Dedifferentiated amniotic fluid mesenchymal stem cell (primary cell): Measurements from ENCODE around the gene PRKAB1.
"Not testable (repeated sequence)": the region's sequence is repeated elsewhere in the genome, so short reads cannot be mapped to it uniquely, and the experiment has no call there.

Source experiments
- DNase-seq: peaks from one replicate; pipeline ENCODE4 v3.0.0-alpha.2; 2016; ENCODE audit errors: extremely low spot score

The PRKAB1 gene

DNA sequence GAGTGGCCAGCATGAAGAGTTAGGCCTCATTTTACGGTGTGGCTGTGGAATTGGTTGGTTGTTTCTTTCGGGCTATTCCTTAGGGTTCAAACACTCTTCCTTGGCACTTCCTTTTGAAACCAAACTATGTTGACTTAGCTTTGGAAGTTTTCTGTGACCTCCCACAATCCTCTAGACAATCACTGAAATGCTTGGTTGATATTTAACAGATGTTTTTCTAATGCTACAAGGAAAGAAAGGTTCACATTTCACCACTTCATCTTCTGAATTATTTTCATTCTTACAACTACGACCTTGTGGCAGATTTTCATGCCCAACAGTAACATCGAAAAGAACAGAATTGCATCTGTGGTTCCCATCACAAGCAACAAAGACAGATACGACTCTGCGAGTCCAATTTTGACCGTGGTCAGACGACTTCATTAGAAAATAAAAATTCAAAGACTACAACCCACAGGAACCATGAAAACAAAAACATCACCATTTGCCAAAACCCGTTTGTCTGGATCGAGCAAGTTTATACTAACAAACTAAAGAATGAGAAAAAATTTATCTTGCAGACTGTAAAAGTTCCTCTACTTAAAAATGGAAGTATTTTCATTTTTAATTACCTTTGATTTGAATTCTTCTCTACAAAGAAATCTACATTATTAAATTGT is 16.9 kb downstream of the PRKAB1 start:
- DNase-seq, result no peak

DNA sequence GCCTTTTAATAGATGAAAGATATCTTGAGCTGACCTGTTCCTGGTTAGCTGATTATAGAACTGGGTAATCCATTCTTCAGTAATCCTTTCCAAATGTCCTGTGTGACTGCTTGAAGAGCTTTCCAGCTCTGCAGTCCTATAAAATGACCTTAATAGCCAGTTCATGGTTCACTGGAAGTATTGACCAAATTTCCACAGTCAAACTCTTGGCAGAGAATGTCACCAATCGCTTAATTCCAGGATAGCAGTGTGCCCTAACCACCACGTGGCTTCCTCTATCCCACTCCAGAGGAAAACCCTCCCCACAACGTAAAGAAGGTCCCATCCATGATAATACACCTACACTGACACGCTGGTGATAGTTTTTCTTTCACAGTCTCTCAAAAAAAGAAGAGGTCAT is 17.4 kb downstream of the PRKAB1 start:
- DNase-seq, result no peak

DNA sequence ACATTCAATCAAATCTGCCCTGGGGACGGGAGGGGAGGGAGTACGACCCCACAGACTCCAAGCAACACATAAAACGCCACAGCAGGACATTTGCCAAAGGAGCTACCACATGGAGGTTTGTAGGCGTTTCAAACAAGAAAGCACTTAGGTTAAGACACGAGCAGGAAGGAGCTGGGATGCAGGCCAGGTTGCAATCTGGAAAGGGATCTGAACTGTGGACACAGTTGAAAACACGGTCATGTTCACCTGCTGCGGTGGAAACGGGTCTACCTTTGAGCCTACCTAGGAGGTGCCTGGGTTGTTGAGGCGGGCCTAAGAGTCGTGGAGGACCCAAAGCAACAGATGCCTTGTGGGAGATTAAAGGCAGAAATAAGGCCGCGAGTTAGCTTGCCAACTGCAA is 18.4 kb downstream of the PRKAB1 start:
- DNase-seq, result no peak

DNA sequence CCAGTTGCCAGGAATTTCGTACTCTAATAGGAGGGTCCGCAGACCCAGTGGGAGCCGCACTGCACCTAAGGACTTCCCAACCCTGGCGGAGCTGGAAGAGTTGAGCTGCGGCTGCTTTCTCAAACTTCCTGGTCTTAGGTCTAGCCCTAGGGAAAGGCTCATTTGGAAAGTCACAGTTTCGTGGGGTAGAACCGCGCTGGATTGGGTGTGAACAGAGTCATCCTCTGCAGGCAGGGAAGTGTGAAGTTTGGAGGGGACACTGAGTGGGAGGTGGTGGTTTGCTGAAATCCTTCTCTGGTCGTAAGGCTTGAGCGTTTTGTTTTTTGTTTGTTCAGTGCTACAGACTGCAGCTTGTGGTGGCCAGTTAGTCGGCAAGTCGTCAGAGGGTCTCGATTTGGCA is 18.8 kb downstream of the PRKAB1 start:
- no peak for DNase-seq

DNA sequence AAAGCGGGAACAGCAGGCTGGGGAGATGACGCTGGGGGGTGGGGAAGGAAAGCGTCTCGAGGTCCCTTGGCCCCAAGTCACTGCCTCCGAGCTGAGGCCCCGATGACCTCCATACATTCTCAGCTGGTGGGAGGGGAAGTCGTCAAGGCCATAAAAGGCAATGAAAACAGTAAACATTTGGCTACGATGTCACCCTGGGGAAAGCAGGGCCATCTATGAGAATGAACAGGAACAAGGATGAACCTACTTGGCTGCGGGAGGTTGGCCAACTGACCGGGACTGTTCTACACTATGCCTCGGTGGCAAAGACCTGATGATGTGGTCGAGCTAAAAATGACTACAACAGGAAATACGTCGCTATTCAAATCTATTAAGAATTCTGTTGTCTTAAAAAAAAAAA is 19.5 kb downstream of the PRKAB1 start:
- DNase-seq, result no peak

DNA sequence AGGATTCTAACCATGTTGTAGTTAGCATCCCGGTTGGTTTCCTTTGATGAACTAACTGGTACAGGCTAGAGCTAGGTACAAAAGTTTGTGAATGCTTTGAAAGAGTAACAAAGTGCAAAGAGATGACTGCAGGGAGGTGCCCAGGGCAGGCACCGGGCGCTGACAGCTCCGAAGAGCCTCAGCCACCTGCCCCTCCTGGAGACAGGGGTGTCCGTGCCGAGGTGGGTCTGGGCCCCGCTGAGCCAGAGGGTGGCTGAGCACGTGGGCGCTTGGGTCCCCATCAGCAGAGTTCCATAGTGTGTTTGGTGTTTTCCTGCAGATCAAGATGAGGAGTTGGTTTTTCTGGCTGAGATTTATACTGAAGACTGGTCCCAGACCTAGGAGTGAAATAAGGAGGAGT is 19.9 kb downstream of the PRKAB1 start:
- DNase-seq, result no peak

DNA sequence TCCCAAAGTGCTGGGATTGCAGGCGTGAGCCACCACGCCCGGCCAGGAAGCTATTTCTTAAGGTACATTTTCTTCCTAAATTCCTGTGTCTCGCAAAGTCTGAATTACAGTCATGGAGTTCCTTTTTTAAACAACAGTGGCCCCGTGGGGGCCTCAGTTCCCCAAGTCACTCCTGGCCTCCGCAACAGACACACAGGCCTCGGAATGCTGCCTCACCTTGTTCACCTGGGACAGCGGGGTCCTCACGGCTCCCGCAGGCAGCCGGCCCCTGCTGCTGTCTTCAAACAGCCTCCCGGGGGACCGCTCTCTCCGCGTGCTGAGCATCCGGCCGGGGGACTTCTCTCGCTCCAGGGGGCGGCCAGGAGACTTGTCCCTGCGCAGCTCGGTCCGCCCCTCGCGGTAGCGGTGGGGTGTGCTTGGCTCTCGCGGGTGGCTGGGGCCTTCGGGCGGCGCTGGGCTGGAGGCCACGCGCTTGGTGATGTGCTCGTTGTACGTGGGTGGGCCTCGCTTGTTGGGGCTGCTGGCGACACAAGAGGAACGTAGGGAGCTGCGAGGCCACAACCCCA is 22.1 kb downstream of the PRKAB1 start:
- no peak for DNase-seq

DNA sequence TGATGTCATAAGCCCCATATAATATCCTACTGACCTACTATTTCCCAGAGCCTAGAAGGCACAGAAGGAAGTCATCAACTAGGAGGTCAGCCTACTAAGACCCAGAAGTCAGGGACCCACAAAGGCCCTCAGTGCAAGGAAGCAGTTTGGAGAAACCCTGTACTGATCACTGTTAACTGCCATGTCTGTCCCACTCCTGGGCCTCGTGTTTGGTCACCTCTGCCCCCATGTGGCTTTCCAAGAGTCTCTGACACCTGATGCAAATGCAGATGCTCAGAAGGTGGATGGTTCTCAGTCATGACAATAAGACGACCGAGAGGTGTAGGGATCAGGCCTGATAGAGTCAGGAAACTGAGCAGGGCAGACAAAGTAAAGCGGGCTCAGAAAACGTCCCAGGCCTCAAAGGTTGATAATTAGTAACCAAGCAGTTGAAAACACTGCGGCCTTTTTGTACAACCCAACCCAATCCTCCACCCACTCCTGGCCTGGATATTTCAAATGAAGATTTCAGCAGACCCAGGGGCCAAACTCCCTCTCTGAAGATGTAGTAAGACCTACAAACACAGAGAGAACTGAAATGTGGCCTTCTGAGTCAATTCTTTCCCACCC is 23.4 kb downstream of the PRKAB1 start:
- DNase-seq, result no peak

DNA sequence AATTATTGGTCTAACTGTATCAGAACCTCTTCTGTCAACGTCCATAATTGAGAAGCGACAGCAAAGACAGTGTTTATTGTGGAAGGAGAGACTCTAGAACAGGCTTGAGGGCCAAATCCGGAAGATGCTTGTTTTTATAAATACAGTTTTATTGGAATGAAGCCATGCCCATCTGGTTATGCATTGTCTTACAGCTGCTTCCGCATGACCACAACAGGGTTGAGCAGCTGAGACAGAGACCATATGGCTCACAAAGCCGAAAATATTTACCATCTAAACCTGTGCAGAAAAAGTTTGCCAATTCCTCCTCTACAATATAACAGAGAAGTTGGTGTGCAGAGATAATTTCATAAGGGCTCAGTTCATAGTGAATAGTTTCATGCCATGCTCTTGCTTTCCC is 24.5 kb downstream of the PRKAB1 start:
- no peak for DNase-seq

DNA sequence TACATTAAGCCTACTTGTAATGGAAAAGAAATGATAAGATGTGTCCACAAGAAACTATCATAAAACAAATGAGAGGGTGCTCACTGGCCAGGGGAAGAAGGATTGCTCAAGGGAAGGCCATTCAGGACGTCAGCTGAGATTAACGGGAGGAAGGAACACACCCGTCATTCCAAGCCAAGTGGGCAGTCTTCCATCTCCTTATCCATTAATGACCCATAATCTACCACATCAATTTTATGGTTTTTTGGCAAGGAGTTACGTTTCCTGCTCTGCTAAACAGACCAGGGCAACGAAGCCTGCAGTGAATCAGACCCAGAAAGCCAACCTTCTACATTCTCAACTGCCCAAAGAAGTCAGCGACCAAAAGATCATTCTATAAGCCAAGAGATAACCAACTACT is 25.1 kb downstream of the PRKAB1 start:
- DNase-seq, result peak; percentile 60

DNA sequence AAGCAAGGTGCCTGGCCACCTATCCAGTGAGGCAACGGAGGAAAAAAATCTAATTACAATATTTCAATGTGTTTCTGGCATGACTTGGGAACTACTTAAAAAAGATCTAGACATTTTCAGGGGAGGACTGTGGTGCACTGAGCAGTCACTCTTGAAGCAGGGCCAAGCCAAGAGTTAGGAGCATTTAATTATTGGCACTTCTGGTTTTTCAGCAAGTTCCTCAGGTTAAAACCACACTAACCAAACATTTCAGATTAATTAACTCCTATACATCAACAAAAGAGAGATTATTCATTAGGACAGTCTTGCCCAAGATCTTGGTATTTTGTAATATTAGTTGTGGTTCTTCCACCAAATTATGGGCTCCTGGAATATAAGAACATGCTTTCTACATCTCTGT is 25.6 kb downstream of the PRKAB1 start:
- no peak for DNase-seq

DNA sequence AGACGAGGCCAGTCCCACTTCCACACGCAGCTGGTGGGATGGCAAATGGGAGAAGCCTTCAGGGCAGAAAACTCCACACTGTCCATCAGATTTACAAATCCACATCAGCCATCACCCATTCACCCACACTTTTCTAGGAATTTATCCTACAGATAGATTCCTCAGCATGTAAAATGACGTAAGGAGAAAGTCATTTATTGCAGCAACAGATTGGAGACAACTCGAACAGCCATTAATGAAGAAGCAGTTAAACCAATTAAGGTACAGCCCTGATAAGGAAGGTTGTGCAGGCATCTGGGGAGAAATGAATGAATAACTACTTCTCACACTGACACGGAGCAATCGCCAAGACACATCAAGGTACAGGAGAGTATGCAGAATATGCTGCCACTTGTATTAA is 26.2 kb downstream of the PRKAB1 start:
- DNase-seq, result no peak

DNA sequence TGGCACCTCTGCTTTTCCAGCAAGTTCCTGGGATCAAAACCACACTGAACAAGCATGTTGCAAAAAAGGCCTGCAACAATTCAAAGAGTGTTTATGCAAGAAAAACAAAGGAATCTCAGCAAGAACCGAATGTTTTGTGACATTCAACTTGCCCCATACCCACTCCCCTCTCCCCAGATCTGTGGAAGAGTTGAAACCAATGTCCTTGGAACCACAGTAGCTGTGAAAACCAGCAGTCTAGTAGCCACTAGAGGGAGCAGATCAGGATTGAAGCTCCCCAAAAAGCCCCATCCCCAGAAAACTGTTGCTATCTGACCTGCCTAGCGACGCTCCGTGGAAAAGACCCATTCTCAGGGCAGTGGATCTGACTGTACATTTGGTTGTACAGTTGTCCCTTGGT is 27.1 kb downstream of the PRKAB1 start:
- DNase-seq, result no peak

DNA sequence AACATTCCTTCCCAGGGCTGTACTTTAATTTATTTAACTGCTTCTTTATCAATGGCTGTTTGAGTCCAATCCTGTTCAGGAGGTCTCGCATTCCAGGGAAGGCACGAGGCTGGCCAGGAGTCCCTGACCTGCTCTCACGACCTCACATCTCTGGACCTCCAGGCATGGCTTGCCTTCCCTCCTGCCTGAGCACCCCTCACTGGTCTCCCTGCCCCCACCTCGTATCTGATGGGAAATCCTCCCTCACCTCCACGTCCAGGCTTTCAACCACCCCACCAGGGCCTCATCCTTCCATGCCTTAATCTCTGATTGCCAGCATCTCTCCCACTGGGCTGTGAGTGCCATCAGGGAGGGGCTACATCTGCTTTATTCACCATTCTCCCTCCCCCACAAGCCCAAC is 29.0 kb downstream of the PRKAB1 start:
- DNase-seq, result no peak

DNA sequence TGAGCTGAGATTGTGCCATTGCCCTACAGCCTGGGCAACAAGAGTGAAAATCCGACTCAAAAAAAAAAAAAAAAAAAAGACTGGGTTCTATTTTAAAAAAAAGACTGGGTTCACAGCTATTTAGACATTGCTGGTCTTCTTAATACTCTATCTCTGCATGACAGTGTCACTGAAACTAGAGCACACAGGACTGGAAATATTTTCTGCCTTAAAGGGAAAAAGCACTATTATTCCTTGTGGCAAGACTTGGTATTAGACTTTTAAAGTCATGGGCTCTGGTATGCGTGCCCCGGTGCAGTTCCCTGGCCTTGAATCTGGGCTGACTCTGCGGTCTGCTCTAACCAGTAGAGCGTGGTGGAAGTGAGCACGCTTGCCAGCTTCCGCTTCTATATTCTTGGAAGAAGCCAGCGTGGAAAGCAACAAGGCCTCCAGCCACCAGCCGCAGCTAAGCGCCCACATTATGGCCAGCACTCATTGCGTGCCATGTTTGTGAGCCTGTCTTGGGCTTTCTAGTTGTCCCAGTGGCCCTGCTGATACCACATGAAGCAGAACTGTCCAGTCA is 31.3 kb downstream of the PRKAB1 start:
- no peak for DNase-seq

DNA sequence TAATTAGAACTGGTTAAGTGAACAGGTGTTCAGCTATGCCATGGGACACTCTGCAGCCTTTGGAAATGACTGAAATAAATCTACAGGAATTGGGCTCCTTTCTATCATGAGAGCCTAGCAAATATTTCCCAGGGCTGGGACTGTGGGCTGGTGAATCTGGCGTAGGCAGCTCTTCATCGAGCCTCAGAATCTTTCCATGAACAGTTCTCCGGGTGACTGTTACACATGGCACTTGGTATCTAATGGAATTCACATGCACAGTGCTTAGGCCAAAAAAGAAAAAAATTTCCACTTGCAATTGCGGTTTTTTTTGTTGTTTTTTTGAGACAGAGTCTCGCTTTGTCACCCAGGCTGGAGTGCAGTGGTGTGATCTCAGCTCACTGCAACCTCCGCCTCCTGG is 32.1 kb downstream of the PRKAB1 start:
- no peak for DNase-seq

DNA sequence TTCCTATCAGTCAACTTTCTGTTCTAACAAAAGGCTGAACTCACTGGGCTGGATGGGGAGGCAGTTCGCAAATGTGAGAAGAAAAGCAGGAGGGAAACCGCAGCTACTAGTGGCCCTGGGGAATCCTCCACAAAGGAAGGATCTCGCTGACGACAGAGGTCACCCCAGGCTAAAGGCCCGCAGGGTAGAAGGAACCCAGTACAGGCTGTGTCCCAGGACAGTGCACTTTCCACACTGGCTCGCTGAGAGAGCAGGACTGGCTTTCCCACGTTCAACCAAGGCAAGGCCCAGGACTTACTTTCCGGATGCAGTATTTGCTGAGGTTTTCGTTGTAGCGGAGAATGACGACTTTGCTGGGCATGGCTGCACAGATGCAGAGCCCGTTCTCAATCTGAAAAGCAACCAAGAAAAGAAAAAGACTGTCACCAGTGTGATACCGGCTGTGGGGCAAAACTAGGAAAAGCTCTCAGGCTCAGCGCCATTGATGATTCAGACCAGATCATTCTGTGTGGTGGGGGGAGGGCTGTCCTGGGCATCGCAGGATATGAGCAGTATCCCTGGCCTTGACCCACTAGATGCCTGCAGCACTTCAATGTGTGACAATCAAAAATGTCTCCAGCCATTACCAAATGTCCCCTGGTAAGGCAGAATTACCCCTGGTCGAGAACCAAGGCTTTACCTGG is 36.3 kb downstream of the PRKAB1 start:
- no peak for DNase-seq

DNA sequence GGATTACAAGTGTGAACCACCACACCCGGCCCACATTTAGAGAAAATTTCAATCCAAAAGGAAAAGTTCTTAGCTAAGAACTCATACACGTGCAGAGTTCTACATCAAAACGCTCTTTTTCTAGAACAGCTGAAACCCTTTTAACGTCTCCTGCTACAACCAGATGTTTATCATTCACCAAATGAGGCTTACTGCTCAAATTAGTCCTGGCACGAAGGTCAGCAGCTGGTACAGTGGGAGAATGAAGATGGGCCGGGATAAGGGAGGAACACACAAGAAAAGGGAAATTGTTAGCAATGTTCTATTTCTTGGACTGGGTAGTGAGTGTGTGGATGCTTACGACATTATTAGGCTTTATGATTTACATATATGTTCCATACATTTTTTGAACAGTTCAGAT is 37.2 kb downstream of the PRKAB1 start:
- DNase-seq, result no peak

DNA sequence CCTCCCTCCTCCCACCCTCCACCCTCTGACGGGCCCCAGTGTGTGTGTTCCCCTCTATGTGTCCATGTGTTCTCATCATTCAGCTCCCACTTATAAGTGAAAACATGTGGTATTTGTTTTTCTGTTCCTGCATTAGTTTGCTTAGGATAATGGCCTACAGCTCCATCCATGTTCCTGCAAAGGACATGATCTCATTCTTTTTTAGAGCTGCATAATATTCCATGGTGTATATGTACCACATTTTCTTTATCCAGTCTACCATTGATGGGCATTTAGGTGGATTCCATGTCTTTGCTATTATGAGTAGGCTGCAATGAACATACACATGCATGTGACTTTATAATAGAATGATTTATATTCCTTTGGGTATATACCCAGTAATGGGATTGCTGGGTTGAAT is 38.5 kb downstream of the PRKAB1 start:
- DNase-seq, result not testable (repeated sequence)

DNA sequence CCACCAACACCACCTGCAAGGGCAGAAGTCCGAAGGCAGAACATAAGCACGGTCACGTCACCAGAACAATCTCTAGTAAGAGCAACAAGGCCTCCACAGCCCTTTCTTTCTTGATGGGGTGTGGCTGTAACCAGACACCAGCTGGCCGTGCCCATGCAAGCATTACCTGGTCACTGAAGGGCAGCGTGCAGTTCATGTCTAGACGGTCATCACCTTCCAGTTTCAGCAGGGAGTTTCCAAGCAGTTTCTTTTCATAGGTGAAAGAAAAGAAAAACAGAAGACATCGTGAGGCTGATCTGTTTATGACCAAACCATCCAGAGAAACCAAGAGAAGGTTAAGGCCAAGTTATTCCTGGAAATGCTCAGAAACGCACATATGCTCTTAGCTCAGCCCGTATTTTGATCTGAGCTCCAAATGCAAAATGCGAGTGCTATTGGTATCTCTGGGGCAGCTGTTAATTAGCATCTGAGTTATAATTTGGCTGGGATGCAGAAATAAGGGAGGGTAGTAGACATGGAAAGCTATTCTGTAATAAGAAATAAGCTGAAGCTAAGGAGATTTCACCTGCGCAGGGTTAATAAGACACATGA is 42.5 kb downstream of the PRKAB1 start:
- DNase-seq, result no peak

DNA sequence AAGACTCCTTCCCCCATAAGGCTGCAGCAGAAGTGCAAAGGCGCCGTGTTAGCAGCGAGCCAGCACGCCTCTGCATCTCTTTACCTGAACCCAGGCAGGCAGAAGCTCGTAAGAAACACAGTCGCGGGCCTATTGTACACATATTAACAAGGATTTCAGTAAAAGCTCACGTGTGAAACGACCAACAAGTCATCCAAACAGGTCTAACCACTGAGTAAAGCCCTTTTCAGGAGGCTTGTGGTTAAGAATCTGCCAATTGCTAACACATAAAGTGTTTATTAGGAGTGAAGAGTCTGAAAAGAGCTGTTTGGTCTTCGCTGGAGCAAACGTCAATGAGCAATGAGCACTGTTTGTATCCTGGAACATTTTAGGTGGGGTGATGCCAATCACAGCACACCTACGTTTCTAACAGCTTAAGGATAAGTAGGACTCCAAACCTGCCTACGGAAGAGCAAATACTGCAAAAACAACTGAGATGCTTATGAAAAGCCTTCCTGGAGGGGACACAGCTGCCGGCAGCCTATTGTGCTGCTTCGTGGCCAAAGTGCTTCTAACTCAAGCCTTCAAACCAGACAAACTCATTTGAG is 43.1 kb downstream of the PRKAB1 start:
- DNase-seq, result no peak

DNA sequence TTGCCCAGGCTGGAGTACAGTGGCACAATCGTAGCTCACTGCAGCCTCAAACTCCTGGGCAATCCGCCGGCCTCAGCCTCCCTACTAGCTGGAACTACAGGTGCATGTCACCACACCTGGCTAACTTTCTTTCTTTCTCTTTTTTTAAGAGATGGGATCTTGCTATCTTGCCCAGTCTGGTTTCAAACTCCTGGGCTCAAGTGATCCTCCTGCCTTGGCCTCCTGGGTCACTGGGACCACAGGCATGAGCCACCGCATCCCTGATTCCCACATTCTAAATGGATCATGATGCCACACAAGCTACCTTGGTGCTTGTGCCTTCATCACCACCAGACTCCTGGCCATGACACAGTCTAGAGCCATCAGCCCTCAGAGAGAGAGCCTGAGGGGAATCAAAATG is 43.8 kb downstream of the PRKAB1 start:
- DNase-seq, result no peak
